GM12873 (cell line): ENCODE measurements around the gene ANKRD55.

Experiments used
- TF ChIP-seq, protein P1 (sequence below): IDR thresholded peaks from 2 replicates; pipeline ENCODE4 v1.5.1; 2012; ENCODE audit warnings: low read depth, mild to moderate bottlenecking, moderate library complexity, low read length, control low read depth; ENCODE audit not compliant: insufficient read depth; ENCODE audit errors: missing control alignments

The ANKRD55 gene

GRCh38 chr5:56262279-56262678 is 29.1 kb upstream of the ANKRD55 start:
- TF ChIP-seq, protein P1, sequence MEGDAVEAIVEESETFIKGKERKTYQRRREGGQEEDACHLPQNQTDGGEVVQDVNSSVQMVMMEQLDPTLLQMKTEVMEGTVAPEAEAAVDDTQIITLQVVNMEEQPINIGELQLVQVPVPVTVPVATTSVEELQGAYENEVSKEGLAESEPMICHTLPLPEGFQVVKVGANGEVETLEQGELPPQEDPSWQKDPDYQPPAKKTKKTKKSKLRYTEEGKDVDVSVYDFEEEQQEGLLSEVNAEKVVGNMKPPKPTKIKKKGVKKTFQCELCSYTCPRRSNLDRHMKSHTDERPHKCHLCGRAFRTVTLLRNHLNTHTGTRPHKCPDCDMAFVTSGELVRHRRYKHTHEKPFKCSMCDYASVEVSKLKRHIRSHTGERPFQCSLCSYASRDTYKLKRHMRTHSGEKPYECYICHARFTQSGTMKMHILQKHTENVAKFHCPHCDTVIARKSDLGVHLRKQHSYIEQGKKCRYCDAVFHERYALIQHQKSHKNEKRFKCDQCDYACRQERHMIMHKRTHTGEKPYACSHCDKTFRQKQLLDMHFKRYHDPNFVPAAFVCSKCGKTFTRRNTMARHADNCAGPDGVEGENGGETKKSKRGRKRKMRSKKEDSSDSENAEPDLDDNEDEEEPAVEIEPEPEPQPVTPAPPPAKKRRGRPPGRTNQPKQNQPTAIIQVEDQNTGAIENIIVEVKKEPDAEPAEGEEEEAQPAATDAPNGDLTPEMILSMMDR, result no peak

DNA sequence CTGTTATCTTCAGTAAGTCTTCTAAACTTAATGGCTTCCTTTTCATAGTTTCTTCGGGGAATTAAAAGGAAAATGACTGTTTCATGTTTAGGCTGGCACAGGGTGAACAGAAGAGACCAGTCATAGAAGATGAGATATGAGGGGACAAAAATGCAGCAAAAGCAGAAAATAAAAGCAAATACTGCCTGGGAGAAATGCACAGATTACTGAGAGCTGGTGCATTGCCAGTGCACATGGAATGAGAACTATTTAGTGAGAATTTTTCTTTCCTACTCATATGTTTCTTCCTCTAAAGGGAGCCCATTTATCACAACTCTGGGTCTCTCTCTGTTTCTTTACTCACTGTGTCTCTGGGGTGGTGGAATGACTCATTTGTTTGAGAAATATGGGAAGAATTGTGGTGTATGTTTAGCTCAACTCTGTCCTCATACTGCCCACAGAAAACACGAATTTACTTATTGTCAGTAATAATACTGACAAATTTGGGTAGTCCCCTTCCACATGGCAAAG is 25.9 kb upstream of the ANKRD55 start:
- TF ChIP-seq, protein P1, result no peak

DNA sequence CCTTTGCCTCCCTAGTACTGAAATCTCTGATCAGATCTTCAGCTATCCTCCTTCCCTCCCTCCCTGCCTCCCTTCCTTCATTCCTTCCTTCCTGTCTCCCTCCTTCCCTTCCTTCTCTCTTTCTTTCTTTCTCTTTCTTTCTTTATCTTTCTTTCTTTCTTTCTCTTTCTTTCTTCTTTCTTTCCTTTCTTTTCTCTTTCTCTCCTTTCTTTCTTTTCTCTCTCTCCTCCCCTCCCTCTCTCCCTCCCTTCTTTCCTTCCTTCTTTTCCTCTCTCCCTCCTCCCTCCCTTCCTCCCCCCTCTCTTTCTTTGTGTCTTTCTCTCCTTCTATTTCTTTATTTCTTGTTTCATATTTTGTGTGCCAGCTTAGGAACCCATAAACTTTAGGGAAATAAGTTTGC is 23.9 kb upstream of the ANKRD55 start:
- TF ChIP-seq, protein P1, result no peak

- TF ChIP-seq, protein P1, result no peak
Observed at GRCh38 chr5:56255502-56255901, 22.4 kb upstream of the ANKRD55 start.

GRCh38 chr5:56253924-56254323 is 20.8 kb upstream of the ANKRD55 start:
- TF ChIP-seq, protein P1, result no peak

DNA sequence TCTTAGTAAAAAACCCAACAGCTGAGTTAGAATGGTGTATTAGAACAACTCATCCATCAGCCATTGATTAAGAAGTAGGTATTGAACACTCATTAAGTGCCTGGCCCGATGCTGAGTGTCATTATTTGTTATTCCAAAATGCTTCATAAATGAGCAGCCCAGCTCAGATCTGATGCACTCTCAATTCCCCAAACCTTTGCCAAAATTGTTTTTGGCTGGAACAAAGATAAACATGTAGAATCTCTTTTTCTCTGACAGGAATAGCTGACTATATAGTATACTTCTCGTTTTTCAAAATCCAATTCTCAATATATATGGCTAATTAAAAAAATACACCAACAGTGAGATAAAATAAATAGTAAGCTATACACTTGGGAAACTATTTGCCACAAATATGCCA is 20.0 kb upstream of the ANKRD55 start:
- TF ChIP-seq, protein P1, result no peak

DNA sequence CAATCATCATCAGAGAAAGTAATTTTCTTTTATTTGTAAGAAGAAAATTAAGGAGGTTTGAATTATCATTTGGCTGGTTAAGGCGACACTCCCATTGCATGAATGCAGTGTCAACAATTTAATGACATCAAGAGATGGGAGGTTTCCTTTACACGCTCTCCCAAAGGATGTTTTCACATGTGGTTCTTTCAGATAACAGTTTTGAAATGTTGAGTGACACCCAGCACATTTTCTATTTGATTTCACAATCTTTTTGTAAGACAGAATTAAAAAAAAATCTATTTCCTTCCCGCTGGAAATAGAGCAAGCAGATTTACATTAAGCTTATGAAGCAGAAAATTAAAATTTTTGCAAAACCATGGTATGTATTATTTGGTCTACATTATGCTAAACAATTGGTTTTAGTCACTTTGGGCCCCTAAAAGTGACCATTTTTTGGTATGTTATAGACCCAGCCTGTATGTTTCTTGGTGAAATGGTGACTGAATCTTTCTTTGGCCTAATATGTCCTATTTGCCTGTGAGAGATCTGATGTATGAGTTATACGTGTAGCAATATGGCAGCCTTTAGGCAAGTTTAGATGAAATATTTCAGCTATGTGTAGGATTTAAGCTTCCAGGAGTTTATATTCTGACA is 18.9 kb upstream of the ANKRD55 start:
- TF ChIP-seq, protein P1, result no peak
